ENCODE data around the gene CFAP206. TPM values are rescaled to one million over a fixed set of nuclear protein-coding genes. Genes with fewer than 3 reads are reported as not detected.

CFAP206 gene
- total and polyA plus RNA-seq, 2 donors from 2014 or later: 2.5 to 2.6 TPM

DNA sequence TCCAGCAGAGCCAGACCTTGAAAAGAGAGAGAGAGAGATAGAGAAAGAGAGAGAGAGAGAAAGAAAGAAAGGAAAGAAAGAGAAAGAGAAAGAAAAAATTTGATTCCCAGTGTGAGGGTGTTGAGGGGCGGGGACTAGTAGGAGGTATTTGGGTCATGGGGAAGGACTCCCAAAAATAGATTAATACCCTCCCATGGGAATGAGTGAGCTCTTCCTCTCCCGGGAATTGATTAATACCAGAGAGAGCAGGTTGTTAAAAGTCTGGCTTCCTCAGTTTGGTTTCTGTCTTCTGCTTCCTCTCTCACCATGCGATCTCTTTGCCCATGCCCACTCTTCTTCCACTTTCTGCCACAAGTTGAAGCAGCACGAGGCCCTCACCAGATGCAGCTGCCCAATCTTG, 28.8 kb upstream of the CFAP206 start:
- DNase-seq (no peak), FAIRE-seq (no peak)
- Histone ChIP-seq H3K27me3 (ENCODE audit: control insufficient read depth, insufficient read depth, low read length) (no peaks in the 10 kb centered on the region), H3K4me1 (ENCODE audit: control insufficient read depth in 2 of 3, insufficient read depth in 2 of 3, low read depth in 1 of 3, low read length in 3 of 3) (no peaks in the 10 kb centered on the region), H3K9me3 (ENCODE audit: control insufficient read depth in 2 of 3, insufficient read depth in 1 of 3, low read length in 3 of 3) (no peaks in the 10 kb centered on the region), H3K36me3 (ENCODE audit: control insufficient read depth in 2 of 3, insufficient read depth in 3 of 3, low read length in 3 of 3) (no peaks in the 10 kb centered on the region), H3K4me3 (ENCODE audit: low read length in 3 of 3) (no peak overlapping the region), H3K27ac (ENCODE audit: low read depth in 2 of 2, low read length in 2 of 2) (no peak overlapping the region), H3K9ac (ENCODE audit: low read length in 3 of 3) (no peak overlapping the region)
- TF ChIP-seq, protein P1, sequence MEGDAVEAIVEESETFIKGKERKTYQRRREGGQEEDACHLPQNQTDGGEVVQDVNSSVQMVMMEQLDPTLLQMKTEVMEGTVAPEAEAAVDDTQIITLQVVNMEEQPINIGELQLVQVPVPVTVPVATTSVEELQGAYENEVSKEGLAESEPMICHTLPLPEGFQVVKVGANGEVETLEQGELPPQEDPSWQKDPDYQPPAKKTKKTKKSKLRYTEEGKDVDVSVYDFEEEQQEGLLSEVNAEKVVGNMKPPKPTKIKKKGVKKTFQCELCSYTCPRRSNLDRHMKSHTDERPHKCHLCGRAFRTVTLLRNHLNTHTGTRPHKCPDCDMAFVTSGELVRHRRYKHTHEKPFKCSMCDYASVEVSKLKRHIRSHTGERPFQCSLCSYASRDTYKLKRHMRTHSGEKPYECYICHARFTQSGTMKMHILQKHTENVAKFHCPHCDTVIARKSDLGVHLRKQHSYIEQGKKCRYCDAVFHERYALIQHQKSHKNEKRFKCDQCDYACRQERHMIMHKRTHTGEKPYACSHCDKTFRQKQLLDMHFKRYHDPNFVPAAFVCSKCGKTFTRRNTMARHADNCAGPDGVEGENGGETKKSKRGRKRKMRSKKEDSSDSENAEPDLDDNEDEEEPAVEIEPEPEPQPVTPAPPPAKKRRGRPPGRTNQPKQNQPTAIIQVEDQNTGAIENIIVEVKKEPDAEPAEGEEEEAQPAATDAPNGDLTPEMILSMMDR (IDR thresholded peaks at IDR 0.05; ENCODE audit: borderline replicate concordance, extremely low read depth, insufficient read depth): no peak
- intact Hi-C loops (cut with DNase I): no loop called here

DNA sequence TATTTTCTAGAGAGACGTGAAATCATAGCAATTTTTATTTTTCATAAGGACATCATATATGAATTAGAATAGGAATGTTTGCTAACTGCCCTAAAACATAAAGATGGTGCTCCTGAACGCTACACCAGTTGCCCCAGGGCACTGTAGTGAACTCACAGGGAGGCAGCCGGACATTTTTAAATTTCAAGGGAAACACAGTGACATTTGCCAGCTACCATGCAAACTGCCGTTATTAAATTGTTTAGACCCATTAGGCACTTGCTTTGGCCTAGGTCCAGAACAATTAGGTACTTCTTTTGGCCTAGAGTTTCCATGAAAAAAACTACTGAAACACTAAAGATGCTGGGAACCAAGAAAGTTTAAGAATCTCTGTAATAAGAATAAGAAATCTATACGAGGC, 24.9 kb upstream of the CFAP206 start:
- Histone ChIP-seq H3K36me3 (ENCODE audit: control insufficient read depth in 2 of 3, insufficient read depth in 3 of 3, low read length in 3 of 3) (no peaks in the 10 kb centered on the region), H3K4me3 (ENCODE audit: low read length in 3 of 3) (no peak overlapping the region), H3K27ac (ENCODE audit: low read depth in 2 of 2, low read length in 2 of 2) (no peak overlapping the region), H3K4me1 (ENCODE audit: control insufficient read depth in 2 of 3, insufficient read depth in 2 of 3, low read depth in 1 of 3, low read length in 3 of 3) (no peaks in the 10 kb centered on the region), H3K9me3 (ENCODE audit: control insufficient read depth in 2 of 3, insufficient read depth in 1 of 3, low read length in 3 of 3) (no peaks in the 10 kb centered on the region), H3K9ac (ENCODE audit: low read length in 3 of 3) (no peak overlapping the region), H3K27me3 (ENCODE audit: control insufficient read depth, insufficient read depth, low read length) (no peaks in the 10 kb centered on the region)
- no peak for DNase-seq
- no peak for FAIRE-seq
- TF ChIP-seq, protein P1 (IDR thresholded peaks at IDR 0.05; ENCODE audit: borderline replicate concordance, extremely low read depth, insufficient read depth): no peak
- intact Hi-C loops (cut with DNase I): no loop called here

DNA sequence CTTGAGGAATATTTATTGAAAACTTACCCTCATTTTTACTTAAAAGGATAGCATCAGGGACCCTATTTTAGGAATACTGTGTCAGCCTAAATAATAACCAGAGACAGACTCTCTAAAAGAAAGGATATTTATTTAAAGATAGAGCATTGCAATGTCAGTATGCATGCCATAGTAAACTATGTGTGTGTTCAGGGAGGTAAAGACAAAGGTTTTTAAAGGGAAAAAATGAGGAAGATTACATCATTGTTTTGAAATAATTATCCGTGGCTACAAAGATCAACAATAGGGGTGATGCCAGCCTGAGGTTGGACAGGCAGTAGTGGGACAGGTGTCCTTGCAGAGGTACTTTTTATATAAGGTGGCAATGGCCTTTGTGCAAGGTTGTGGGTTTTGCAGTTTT, 23.7 kb upstream of the CFAP206 start:
- no peaks in the 10 kb centered on the region for H3K27me3 ChIP-seq (ENCODE audit: control insufficient read depth, insufficient read depth, low read length)
- no peak for DNase-seq
- no peaks in the 10 kb centered on the region for H3K4me1 ChIP-seq (ENCODE audit: control insufficient read depth in 2 of 3, insufficient read depth in 2 of 3, low read depth in 1 of 3, low read length in 3 of 3)
- H3K36me3 ChIP-seq (ENCODE audit: control insufficient read depth in 2 of 3, insufficient read depth in 3 of 3, low read length in 3 of 3): no peaks in the 10 kb centered on the region
- H3K9ac ChIP-seq (ENCODE audit: low read length in 3 of 3): no peak overlapping the region
- H3K27ac ChIP-seq (ENCODE audit: low read depth in 2 of 2, low read length in 2 of 2): no peak overlapping the region
- intact Hi-C loops (cut with DNase I): no loop called here
- H3K9me3 ChIP-seq (ENCODE audit: control insufficient read depth in 2 of 3, insufficient read depth in 1 of 3, low read length in 3 of 3): no peaks in the 10 kb centered on the region
- H3K4me3 ChIP-seq (ENCODE audit: low read length in 3 of 3): no peak overlapping the region
- no peak for FAIRE-seq
- TF ChIP-seq, protein P1 (IDR thresholded peaks at IDR 0.05; ENCODE audit: borderline replicate concordance, extremely low read depth, insufficient read depth): no peak

DNA sequence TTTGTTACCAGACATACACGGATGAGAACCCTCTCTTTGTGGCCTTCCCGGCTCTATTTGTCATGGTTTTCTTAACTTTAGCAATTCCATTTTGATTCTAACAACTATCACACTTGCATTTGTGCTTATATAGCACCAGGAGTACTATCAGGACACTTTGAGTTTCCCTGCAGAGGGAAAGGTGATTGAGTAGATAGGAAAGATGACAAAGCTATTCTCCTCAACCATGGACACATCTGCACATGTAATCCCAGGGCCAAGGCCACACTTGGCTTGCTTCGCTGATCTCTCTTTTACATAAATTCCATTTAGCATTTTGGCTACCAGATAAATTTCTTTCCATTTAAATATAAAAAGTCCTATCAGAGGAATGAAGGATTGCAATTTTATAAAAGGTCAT, 23.3 kb upstream of the CFAP206 start:
- Histone ChIP-seq H3K27ac (ENCODE audit: low read depth in 2 of 2, low read length in 2 of 2) (no peak overlapping the region), H3K4me3 (ENCODE audit: low read length in 3 of 3) (no peak overlapping the region), H3K9ac (ENCODE audit: low read length in 3 of 3) (no peak overlapping the region), H3K4me1 (ENCODE audit: control insufficient read depth in 2 of 3, insufficient read depth in 2 of 3, low read depth in 1 of 3, low read length in 3 of 3) (no peaks in the 10 kb centered on the region), H3K27me3 (ENCODE audit: control insufficient read depth, insufficient read depth, low read length) (no peaks in the 10 kb centered on the region), H3K9me3 (ENCODE audit: control insufficient read depth in 2 of 3, insufficient read depth in 1 of 3, low read length in 3 of 3) (no peaks in the 10 kb centered on the region), H3K36me3 (ENCODE audit: control insufficient read depth in 2 of 3, insufficient read depth in 3 of 3, low read length in 3 of 3) (no peaks in the 10 kb centered on the region)
- DNase-seq: no peak
- intact Hi-C loops (cut with DNase I): no loop called here
- TF ChIP-seq, protein P1 (IDR thresholded peaks at IDR 0.05; ENCODE audit: borderline replicate concordance, extremely low read depth, insufficient read depth): no peak
- no peak for FAIRE-seq
